Measurements from ENCODE around the gene ZNF281.

DNA sequence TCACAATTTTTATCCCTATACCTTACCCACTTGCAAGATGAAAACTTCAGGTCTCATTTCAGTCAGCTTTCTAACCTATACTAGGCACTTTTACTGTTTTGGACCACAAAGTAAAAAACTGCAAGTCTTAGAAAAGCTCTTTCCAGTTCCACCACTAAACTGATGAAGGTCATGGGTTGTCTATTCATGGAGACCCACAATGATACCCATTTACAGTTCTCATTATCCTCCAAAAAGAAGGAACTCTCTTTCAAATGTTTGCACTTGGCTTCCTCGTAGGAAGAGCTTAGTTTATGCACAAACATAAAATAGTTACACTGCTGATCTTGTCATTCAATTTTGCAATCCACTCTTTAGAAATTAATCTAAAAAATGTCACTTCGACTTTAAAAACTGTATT, 9.3 kb downstream of the ZNF281 start:
- no peak for TF ChIP-seq CTCF (conservative IDR thresholded peaks at IDR 0.05; ENCODE audit: low read length)
- no peak for TF ChIP-seq EZH2phosphoT487 (IDR thresholded peaks at IDR 0.05; ENCODE audit: borderline replicate concordance)

Data from Loucy (cell line).